ENCODE measurements around the gene DUSP9. TPM values are rescaled to one million over a fixed set of nuclear protein-coding genes. Genes with fewer than 3 reads are reported as not detected.

The DUSP9 gene
- total RNA-seq, 1 donor from 2014 or later = 0.21 TPM

DNA sequence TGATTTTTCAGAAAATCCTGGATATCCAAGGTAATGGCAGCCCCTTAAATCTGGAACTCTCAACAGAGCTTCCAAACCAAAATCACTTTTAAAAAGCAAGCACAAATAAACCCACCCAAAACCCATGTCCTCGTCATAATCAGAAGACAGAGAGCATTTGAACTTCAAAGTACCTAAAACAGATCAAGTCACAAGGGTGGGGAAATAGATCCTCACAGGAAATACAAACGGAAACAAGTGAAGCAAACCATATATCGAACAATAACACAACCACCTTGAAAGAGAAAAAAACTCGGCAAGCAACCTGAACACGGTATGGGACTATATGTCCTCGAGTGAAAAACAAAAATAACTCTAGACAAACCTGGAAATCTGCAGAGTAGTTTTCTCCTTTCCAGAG, 32.2 kb upstream of the DUSP9 start:
- H3K9me3 ChIP-seq (ENCODE audit: low read depth) = no peaks in the 10 kb centered on the region
- Mint-ChIP-seq H3K9me3 (peaks cover 13% of the 10 kb centered on the region), H3K27me3 (ENCODE audit: insufficient read depth, low read depth) (peaks cover 19% of the 10 kb centered on the region), H3K4me3 (no peak overlapping the region), H3K27ac (no peak overlapping the region), H3K36me3 (no peaks in the 10 kb centered on the region), H3K4me1 (peaks cover 2% of the 10 kb centered on the region)
- H3K4me1 ChIP-seq = no peaks in the 10 kb centered on the region
- H3K9ac ChIP-seq = no peak overlapping the region
- H3F3A ChIP-seq (ENCODE audit: low read depth) = peaks cover 4% of the 10 kb centered on the region
- H3K27ac ChIP-seq = no peak overlapping the region
- H3K4me2 ChIP-seq = no peak overlapping the region
- no peak overlapping the region for H2AFZ ChIP-seq (replicated peaks)
- no peaks in the 10 kb centered on the region for H3K79me2 ChIP-seq (ENCODE audit: low read depth)
- H3K36me3 ChIP-seq = no peaks in the 10 kb centered on the region
- H3K4me3 ChIP-seq = no peak overlapping the region
- TF ChIP-seq CTCF (IDR thresholded peaks at IDR 0.05) (no peak), EZH2phosphoT487 (IDR thresholded peaks at IDR 0.05) (no peak), EZH2 (IDR thresholded peaks at IDR 0.05) (no peak)
- no peaks in the 10 kb centered on the region for H4K20me1 ChIP-seq (ENCODE audit: low read depth)
- no peak for DNase-seq (ENCODE audit: low spot score)
- peaks cover 87% of the 10 kb centered on the region for H3K27me3 ChIP-seq

DNA sequence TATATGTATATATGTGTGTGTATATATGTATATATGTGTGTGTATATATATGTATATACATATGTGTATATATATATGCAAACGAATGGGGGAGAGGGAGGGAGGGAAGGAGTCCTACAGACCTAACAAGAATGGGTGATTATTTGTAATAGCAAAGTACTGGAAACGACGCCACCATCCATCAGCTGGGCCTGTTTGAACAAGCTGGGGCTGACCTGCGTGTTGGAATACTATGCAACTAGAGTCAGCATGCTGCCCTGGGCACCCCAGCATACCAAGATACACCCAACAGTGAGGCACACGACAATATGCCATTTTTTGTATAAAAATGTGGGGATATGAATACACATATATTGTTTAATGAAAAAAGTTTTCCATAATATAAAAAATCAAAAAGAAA, 26.4 kb upstream of the DUSP9 start:
- no peaks in the 10 kb centered on the region for H3K36me3 Mint-ChIP-seq
- Histone ChIP-seq H3F3A (ENCODE audit: low read depth) (no peaks in the 10 kb centered on the region), H3K79me2 (ENCODE audit: low read depth) (no peaks in the 10 kb centered on the region), H2AFZ (replicated peaks) (no peak overlapping the region), H3K4me2 (no peak overlapping the region), H3K9me3 (ENCODE audit: low read depth) (peaks cover 3% of the 10 kb centered on the region), H3K9ac (no peak overlapping the region), H3K27ac (no peak overlapping the region), H3K4me3 (no peak overlapping the region), H4K20me1 (ENCODE audit: low read depth) (no peaks in the 10 kb centered on the region), H3K27me3 (peaks cover 34% of the 10 kb centered on the region), H3K36me3 (no peaks in the 10 kb centered on the region), H3K4me1 (no peaks in the 10 kb centered on the region)
- H3K4me3 Mint-ChIP-seq = no peak overlapping the region
- DNase-seq (ENCODE audit: low spot score) = no peak
- H3K4me1 Mint-ChIP-seq = no peaks in the 10 kb centered on the region
- no peak overlapping the region for H3K27ac Mint-ChIP-seq
- peaks cover 26% of the 10 kb centered on the region for H3K9me3 Mint-ChIP-seq
- H3K27me3 Mint-ChIP-seq (ENCODE audit: insufficient read depth, low read depth) = peaks cover 6% of the 10 kb centered on the region
- no peak for TF ChIP-seq CTCF (IDR thresholded peaks at IDR 0.05)

DNA sequence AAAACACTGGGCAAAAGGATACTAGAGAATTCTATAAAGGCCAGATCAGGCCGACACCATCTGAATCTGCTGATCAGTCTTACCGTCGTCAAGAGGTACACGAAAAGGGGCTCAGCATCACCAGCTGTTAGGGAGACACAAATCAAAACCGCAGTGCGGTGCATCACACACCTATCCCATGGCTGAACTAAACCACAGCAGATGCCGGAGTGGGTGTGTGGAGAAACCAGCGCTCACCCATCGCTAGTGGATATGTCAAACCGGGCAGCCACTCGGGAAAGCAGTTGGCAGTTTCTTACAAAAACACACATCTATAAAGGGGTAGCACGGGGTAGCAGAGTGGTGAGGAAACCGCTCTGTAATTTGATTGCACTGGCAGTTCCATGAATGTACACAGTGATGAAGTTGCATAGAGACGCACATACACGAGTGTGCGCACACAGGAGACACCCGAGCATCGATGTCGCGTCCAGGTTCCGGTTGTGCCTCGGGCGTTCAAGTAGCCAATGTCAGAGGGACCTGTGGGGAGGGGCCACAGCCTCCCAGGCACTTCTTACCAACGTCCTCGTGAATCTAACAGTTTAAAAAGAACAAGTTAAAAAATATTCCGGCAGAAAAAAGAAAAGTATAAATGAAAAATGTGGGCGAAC, 24.9 kb upstream of the DUSP9 start:
- no peak overlapping the region for H3K4me3 ChIP-seq
- Mint-ChIP-seq H3K4me3 (no peak overlapping the region), H3K36me3 (no peaks in the 10 kb centered on the region), H3K27me3 (ENCODE audit: insufficient read depth, low read depth) (peaks cover 6% of the 10 kb centered on the region), H3K9me3 (peaks cover 28% of the 10 kb centered on the region), H3K4me1 (no peaks in the 10 kb centered on the region), H3K27ac (no peak overlapping the region)
- no peaks in the 10 kb centered on the region for H4K20me1 ChIP-seq (ENCODE audit: low read depth)
- H3K27me3 ChIP-seq = peaks cover 19% of the 10 kb centered on the region
- H2AFZ ChIP-seq (replicated peaks) = no peak overlapping the region
- no peaks in the 10 kb centered on the region for H3K36me3 ChIP-seq
- H3K4me1 ChIP-seq = no peaks in the 10 kb centered on the region
- no peak for DNase-seq (ENCODE audit: low spot score)
- no peak overlapping the region for H3K9ac ChIP-seq
- H3K27ac ChIP-seq = no peak overlapping the region
- no peaks in the 10 kb centered on the region for H3K79me2 ChIP-seq (ENCODE audit: low read depth)
- H3F3A ChIP-seq (ENCODE audit: low read depth) = no peaks in the 10 kb centered on the region
- no peak for TF ChIP-seq EZH2phosphoT487 (IDR thresholded peaks at IDR 0.05)
- no peak for TF ChIP-seq EZH2 (IDR thresholded peaks at IDR 0.05)
- no peak for TF ChIP-seq CTCF (IDR thresholded peaks at IDR 0.05)
- peaks cover 3% of the 10 kb centered on the region for H3K9me3 ChIP-seq (ENCODE audit: low read depth)
- H3K4me2 ChIP-seq = no peak overlapping the region
